ENCODE data around the gene NFATC3. TPM values are rescaled to one million over a fixed set of nuclear protein-coding genes. Genes with fewer than 3 reads are reported as not detected.

The NFATC3 gene
- total RNA-seq, 1 experiment from 2014 or later = 12.1 TPM

DNA sequence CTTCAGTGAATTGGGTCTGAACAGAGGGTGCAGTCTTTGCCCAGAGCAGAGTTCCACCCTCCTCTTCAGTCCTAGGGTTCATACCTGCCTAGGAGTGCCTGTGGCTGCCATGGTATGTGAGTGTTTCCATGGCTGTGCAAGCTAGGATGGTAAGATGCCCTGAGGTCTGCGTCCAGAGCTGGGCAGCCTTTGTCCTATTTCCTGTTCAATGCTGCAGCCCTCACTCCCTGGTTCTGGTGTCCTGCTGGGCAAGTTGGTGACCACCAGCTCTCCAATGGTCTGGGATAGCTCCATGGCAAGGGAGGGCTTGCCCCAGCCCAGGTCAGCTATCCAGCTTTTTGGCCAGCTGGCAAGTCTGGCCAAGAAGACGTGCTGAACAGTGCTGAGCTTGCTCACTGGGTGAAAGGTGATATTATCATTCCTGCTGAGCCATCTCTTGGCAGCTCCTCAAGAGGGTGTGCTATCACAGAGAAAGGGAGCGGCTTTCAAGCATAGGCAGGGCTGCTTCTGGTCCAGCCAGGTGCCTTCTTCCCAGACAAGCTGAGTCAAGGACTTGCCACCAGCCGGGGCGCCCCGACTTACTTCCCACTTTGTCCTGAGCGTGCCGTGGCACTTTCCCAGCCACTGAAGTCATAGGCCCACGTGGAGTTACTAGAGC lies 13.0 kb upstream of the NFATC3 start:
- Histone ChIP-seq H3K9me2 (replicated peaks; ENCODE audit: low read length) (no peaks in the 10 kb centered on the region), H3K4me2 (ENCODE audit: low read length) (no peak overlapping the region), H4K20me1 (ENCODE audit: low read length) (no peaks in the 10 kb centered on the region), H3K9me3 (ENCODE audit: low read length) (no peaks in the 10 kb centered on the region), H3K27me3 (ENCODE audit: low read length) (no peaks in the 10 kb centered on the region), H3K4me1 (ENCODE audit: insufficient read depth, low read length) (peaks cover 8% of the 10 kb centered on the region), H3K36me3 (ENCODE audit: low read depth, low read length) (peaks cover 3% of the 10 kb centered on the region; the same call in 1 of the 2 replicates), H3K27ac (ENCODE audit: low read length) (no peak overlapping the region), H3K9ac (ENCODE audit: low read length) (no peak overlapping the region), H2AFZ (ENCODE audit: low read length) (no peak overlapping the region), H3F3A (ENCODE audit: low read length, unreplicated experiment) (no peaks in the 10 kb centered on the region), H3K79me2 (ENCODE audit: low read length) (no peaks in the 10 kb centered on the region), H3K4me3 (ENCODE audit: low read length) (no peak overlapping the region)
- CTCF ChIA-PET = no interaction called here
- no TSS peak for BruUV-seq (replicated peaks)
- peak; percentile 70 for DNase-seq
- peak; percentile 77 for ATAC-seq
- intact Hi-C loops (cut with micrococcal nuclease) = no loop called here
- POLR2A ChIA-PET (ENCODE audit: unreplicated experiment) = no interaction called here
- TF ChIP-seq CTCF (conservative IDR thresholded peaks at IDR 0.05; ENCODE audit: low read depth, low read length) = no peak
- no peak for TF ChIP-seq EZH2 (IDR thresholded peaks at IDR 0.05; ENCODE audit: low read length, unreplicated experiment)

- H2AFZ ChIP-seq (ENCODE audit: low read length) = no peak overlapping the region
- intact Hi-C loops (cut with micrococcal nuclease) = no loop called here
- no peaks in the 10 kb centered on the region for H3K9me3 ChIP-seq (ENCODE audit: low read length)
- DNase-seq (no peak), ATAC-seq (no peak)
- no TSS peak for BruUV-seq (replicated peaks)
- H3F3A ChIP-seq (ENCODE audit: low read length, unreplicated experiment) = no peaks in the 10 kb centered on the region
- no peaks in the 10 kb centered on the region for H3K27me3 ChIP-seq (ENCODE audit: low read length)
- no peak overlapping the region for H3K4me3 ChIP-seq (ENCODE audit: low read length)
- no peak overlapping the region for H3K4me2 ChIP-seq (ENCODE audit: low read length)
- no peak for TF ChIP-seq EZH2 (IDR thresholded peaks at IDR 0.05; ENCODE audit: low read length, unreplicated experiment)
- TF ChIP-seq CTCF (conservative IDR thresholded peaks at IDR 0.05; ENCODE audit: low read depth, low read length) = no peak
- no peak for TF ChIP-seq EZH2phosphoT487 (IDR thresholded peaks at IDR 0.05; ENCODE audit: borderline replicate concordance, low read length)
- ChIA-PET POLR2A (ENCODE audit: unreplicated experiment) (interaction anchor here (0.7 kb wide), 1 partner anchor 593 kb away, joined by 6 read pairs; no protein-coding TSS in a partner anchor), CTCF (no interaction called here)
- no peaks in the 10 kb centered on the region for H4K20me1 ChIP-seq (ENCODE audit: low read length)
- H3K36me3 ChIP-seq (ENCODE audit: low read depth, low read length) = peaks cover 3% of the 10 kb centered on the region; the same call in 1 of the 2 replicates
- no peak overlapping the region for H3K27ac ChIP-seq (ENCODE audit: low read length)
- no peaks in the 10 kb centered on the region for H3K9me2 ChIP-seq (replicated peaks; ENCODE audit: low read length)
- no peaks in the 10 kb centered on the region for H3K79me2 ChIP-seq (ENCODE audit: low read length)
- H3K4me1 ChIP-seq (ENCODE audit: insufficient read depth, low read length) = peaks cover 8% of the 10 kb centered on the region
- H3K9ac ChIP-seq (ENCODE audit: low read length) = no peak overlapping the region
These were observed 11.0 kb upstream of the NFATC3 start for GRCh38 chr16:68073902-68074760.

All from PC-3 (cell line).